Lung (tissue), 12 donors: Measurements from ENCODE around the gene XXYLT1. TPM values are rescaled to one million over a fixed set of nuclear protein-coding genes. Genes with fewer than 3 reads are reported as not detected.

ENCODE experiments used
- ATAC-seq: fragments of 200-7000 bp; cut with Tn5 transposase; one replicate; pipeline ENCODE4 v1.9.1; 2020; ENCODE audit warnings: moderate number of reproducible peaks; ENCODE audit not compliant: insufficient read depth, low FRiP score
- DNase-seq, 3 donors: peaks; one replicate each; pipeline ENCODE4 v3.0.0-alpha.2; 2013 to 2017
- H3K27ac ChIP-seq, 2 donors: one replicate each; pipeline ENCODE4 v1.5.1; 2013; ENCODE audit warnings: mild to moderate bottlenecking in 2 of 2, moderate library complexity in 2 of 2, control low read depth in 1 of 2, inconsistent platforms in 1 of 2, low read depth in 1 of 2, low read length in 1 of 2
- H3K27me3 ChIP-seq, 3 donors: one replicate each; pipeline ENCODE4 v1.5.1; 2013; ENCODE audit warnings: low read length in 2 of 3; ENCODE audit not compliant: control insufficient read depth in 3 of 3, insufficient read depth in 3 of 3
- H3K36me3 ChIP-seq, 4 donors: one replicate each; pipeline ENCODE4 v1.5.1; 2013; ENCODE audit warnings: low read length in 4 of 4, mild to moderate bottlenecking in 1 of 4, moderate library complexity in 1 of 4; ENCODE audit not compliant: control insufficient read depth in 4 of 4, insufficient read depth in 4 of 4
- H3K4me1 ChIP-seq, 5 donors: one replicate each; pipeline ENCODE4 v1.5.1; 2013; ENCODE audit warnings: low read length in 5 of 5, mild to moderate bottlenecking in 2 of 5, moderate library complexity in 1 of 5; ENCODE audit not compliant: control insufficient read depth in 5 of 5, insufficient read depth in 5 of 5
- H3K4me3 ChIP-seq: one replicate; pipeline ENCODE4 v1.5.1; 2013; ENCODE audit warnings: mild to moderate bottlenecking, control low read depth, moderate library complexity
- H3K9ac ChIP-seq, 2 donors: one replicate each; pipeline ENCODE4 v1.5.1; 2013; ENCODE audit warnings: low read length in 2 of 2, control low read depth in 1 of 2; ENCODE audit not compliant: insufficient read depth in 1 of 2
- H3K9me3 ChIP-seq, 4 donors: one replicate each; pipeline ENCODE4 v1.5.1; 2013; ENCODE audit warnings: low read length in 3 of 4, mild to moderate bottlenecking in 1 of 4, moderate library complexity in 1 of 4; ENCODE audit not compliant: control insufficient read depth in 4 of 4, insufficient read depth in 3 of 4
- WGBS, 2 donors: extraction: QIAGEN DNeasy Blood & Tissue Kit; methylation state at CpG; one replicate each; pipeline ENCODE4 v1.1.7; 2013; 5-methylcytosine and 5-hydroxymethylcytosine counted together
- polyA plus RNA-seq, 2 donors: library from polyadenylated mRNA; stranded (reverse); fragments of 200-250 nt; gene quantifications; one replicate each; pipeline ENCODE4 v1.2.1, GENCODE V29; 2013
- total RNA-seq, 2 donors: library from RNA; depleted of rRNA in 1 of 2; stranded (reverse); fragments of >200 nt in 1 of 2; gene quantifications; one replicate each; pipeline ENCODE4 v1.2.1, GENCODE V29; 2014 to 2021
- TF ChIP-seq, protein P1 (sequence below): IDR thresholded peaks from 2 replicates; pipeline ENCODE4 v1.5.1; 2012; ENCODE audit warnings: mild to moderate bottlenecking; ENCODE audit errors: control extremely low read depth, extremely low read depth
- donor health status: control.
- donor health status: control.
- donor health status: Bipolar disorder and iron deficiency.
- donor health status: healthy.
- donor health status: DM: yes; HTN: yes; CAD: no.

Gene XXYLT1
- total and polyA plus RNA-seq, 4 donors: 4.7 to 15.4 (median 11.4) TPM

DNA sequence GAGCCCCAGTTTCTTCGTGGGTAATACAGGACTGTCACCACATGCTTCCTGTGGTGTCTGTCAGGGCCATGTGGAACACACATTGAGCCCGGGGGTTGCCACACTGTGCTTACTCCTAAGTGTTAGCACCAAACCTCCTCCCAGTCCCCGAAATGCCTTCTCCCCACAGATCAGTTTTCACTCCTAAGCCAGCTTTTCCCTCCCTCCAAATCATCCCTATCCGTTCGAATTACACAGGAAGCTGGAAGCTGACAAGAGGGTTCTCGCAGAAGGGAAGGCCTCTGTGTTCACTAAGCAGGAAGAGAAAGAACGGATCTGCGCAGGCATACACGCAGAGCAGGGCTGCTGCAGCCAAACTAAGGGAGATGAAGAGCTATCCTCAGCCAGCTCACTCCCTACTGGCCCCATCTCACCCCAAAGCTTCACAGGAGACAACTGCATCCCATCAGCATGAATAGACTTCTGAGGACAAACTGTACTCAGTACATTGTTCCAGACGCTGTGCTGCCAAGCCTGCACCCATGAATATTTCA is 32.3 kb downstream of the XXYLT1 start:
- no peak for ATAC-seq
- H3K9ac ChIP-seq: peak overlapping the region in 1 of 2 donors; percentile 53

DNA sequence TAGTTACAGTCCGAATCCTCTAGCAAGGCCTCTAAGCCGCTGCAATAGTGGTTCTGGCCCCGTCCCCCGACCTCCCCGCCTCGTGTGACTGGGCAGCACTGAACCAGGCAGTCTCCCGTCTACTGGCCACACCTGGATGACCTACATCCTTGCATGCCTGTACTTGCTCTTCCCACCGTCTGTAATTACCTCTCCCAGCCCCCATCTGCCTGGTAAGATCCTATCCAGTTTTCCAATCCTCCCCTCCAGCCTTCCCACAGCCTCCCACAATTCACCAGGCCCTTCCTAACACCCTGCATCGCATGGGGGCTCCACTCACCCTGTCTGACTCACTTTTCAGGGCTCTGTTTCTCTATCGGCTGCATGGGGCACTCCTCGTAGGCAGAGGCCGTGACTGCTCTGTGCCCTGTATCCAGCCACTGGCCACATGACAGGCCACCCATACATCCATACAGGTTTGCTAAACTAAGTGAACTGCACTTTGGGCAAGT is 32.8 kb downstream of the XXYLT1 start:
- H3K4me1 ChIP-seq: peaks cover 0 to 24% (median 3%) of the 10 kb centered on the region in 5 donors
- H3K36me3 ChIP-seq: peaks cover 0 to 3% (median 0%) of the 10 kb centered on the region in 4 donors
- TF ChIP-seq, protein P1, sequence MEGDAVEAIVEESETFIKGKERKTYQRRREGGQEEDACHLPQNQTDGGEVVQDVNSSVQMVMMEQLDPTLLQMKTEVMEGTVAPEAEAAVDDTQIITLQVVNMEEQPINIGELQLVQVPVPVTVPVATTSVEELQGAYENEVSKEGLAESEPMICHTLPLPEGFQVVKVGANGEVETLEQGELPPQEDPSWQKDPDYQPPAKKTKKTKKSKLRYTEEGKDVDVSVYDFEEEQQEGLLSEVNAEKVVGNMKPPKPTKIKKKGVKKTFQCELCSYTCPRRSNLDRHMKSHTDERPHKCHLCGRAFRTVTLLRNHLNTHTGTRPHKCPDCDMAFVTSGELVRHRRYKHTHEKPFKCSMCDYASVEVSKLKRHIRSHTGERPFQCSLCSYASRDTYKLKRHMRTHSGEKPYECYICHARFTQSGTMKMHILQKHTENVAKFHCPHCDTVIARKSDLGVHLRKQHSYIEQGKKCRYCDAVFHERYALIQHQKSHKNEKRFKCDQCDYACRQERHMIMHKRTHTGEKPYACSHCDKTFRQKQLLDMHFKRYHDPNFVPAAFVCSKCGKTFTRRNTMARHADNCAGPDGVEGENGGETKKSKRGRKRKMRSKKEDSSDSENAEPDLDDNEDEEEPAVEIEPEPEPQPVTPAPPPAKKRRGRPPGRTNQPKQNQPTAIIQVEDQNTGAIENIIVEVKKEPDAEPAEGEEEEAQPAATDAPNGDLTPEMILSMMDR: no peak
- no peak overlapping the region for H3K9ac ChIP-seq
- peaks cover 0 to 2% (median 0%) of the 10 kb centered on the region in 4 donors for H3K9me3 ChIP-seq
- H3K27me3 ChIP-seq: no peaks in the 10 kb centered on the region
- WGBS, 2 donors: 94 to 95% methylated on average over 12 of the region's 12 CpGs
- DNase-seq (no peak), ATAC-seq (no peak)
- peak overlapping the region in 1 of 2 donors; percentile 72 for H3K27ac ChIP-seq
- H3K4me3 ChIP-seq: no peak overlapping the region

More for the DNA sequence above, 32.3 kb downstream of the XXYLT1 start:
- no peak overlapping the region for H3K4me3 ChIP-seq
- TF ChIP-seq, protein P1: no peak
- WGBS, 2 donors: 54 to 60% methylated on average over 10 of the region's 10 CpGs
- H3K27me3 ChIP-seq: no peaks in the 10 kb centered on the region
- peaks cover 0 to 24% (median 3%) of the 10 kb centered on the region in 5 donors for H3K4me1 ChIP-seq
- peaks cover 0 to 2% (median 0%) of the 10 kb centered on the region in 4 donors for H3K9me3 ChIP-seq
- DNase-seq: peak; percentile 44 to 83 (median 65)
- peak overlapping the region in 1 of 2 donors; percentile 72 for H3K27ac ChIP-seq
- peaks cover 0 to 3% (median 0%) of the 10 kb centered on the region in 4 donors for H3K36me3 ChIP-seq

DNA sequence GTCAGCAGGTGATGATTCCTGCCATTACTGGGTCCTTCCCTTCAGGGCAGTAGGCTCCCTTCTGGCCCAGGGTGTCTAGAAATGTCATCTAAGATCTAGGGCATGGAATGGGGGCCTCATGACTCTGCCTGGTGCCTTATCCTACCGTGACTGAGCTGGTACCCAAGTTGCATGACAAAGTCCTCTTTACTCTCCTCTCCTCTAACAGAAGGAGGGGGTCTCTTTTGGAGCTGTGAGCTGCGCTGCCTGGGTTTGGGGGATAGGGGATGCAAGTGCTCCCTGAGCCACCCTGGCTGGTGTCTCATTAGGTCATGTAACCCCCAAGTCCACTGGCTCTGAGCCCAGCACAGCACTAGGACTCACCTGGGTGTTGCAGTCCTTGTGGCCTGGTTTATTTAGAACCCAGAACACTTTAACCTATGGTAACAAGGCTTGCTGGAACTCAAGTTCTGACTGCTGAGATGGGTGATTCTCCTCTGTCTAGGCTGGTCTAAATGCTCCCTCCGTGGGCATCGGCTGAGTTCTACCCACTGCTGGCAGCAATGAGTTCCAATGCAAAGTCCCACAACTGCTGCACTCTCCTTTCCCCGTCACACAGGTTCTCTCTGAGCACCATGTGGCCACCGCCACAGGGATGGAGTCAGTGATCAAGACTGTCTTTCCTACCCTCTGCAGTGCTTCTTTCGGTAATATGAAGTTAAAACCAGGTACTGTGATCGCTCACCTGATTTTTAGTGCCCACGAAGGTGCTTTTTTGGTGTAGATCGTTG is 34.0 kb downstream of the XXYLT1 start:
- DNase-seq: no peak

More for the DNA sequence above, 34.0 kb downstream of the XXYLT1 start:
- H3K4me1 ChIP-seq: peaks cover 0 to 24% (median 3%) of the 10 kb centered on the region in 5 donors
- no peak for ATAC-seq
- no peak overlapping the region for H3K27ac ChIP-seq
- WGBS, 2 donors: 97 to 98% methylated on average over 10 of the region's 10 CpGs
- H3K36me3 ChIP-seq: peaks cover 0 to 3% (median 0%) of the 10 kb centered on the region in 4 donors
- H3K4me3 ChIP-seq: no peak overlapping the region
- H3K9me3 ChIP-seq: peaks cover 0 to 2% (median 0%) of the 10 kb centered on the region in 4 donors
- TF ChIP-seq, protein P1: no peak
- H3K27me3 ChIP-seq: no peaks in the 10 kb centered on the region
- H3K9ac ChIP-seq: no peak overlapping the region
